IMR-90 (cell line): ENCODE measurements around the gene MRGPRF. TPM values are rescaled to one million over a fixed set of nuclear protein-coding genes. Genes with fewer than 3 reads are reported as not detected.

Experiments
- ATAC-seq: fragments of 200-7000 bp; cut with Tn5 transposase; 2 replicates; pipeline ENCODE4 v1.9.1; 2020; ENCODE audit warnings: low read depth, mild to moderate bottlenecking, moderate library complexity
- BruUV-seq: library from RNA; stranded (reverse); fragments of 400-500 nt; replicated peaks from 2 replicates; lab custom pipeline; 2021; lab: Mats Ljungman, UMichigan
- CTCF ChIA-PET: fragments of 300-600 bp; formaldehyde crosslinking; extraction: SDS; loops from one replicate; lab custom pipeline; 2021; ENCODE audit warnings: antibody characterized with exemption; lab: Yijun Ruan, JAX
- POLR2A ChIA-PET: fragments of 300-600 bp; sonication (Branson Sonifier 250); formaldehyde crosslinking; loops from one replicate; lab custom pipeline; 2022; ENCODE audit warnings: antibody characterized with exemption; ENCODE audit not compliant: unreplicated experiment; lab: Charles Lee
- DNase-seq: peaks from one replicate; pipeline ENCODE4 v3.0.0; 2013
- H2AFZ ChIP-seq: replicated peaks from 2 replicates; pipeline ENCODE3; 2013; ENCODE audit warnings: low read length, mild to moderate bottlenecking; ENCODE audit not compliant: poor library complexity
- H2AK5ac ChIP-seq: 2 replicates; pipeline ENCODE4 v1.6.1; 2013; ENCODE audit warnings: low read depth, low read length, inconsistent platforms
- H2AK9ac ChIP-seq: replicated peaks from 2 replicates; pipeline ENCODE3; 2013; ENCODE audit warnings: mild to moderate bottlenecking, low read depth, low read length, moderate library complexity; ENCODE audit not compliant: poor library complexity
- H2BK120ac ChIP-seq: 2 replicates; pipeline ENCODE4 v1.6.1; 2013; ENCODE audit warnings: low read depth, low read length, inconsistent platforms
- H2BK15ac ChIP-seq: 3 replicates; pipeline ENCODE4 v1.6.1; 2013; ENCODE audit warnings: low read depth, low read length, inconsistent platforms
- H2BK20ac ChIP-seq: 2 replicates; pipeline ENCODE4 v1.6.1; 2013; ENCODE audit warnings: low read depth, mild to moderate bottlenecking, inconsistent platforms, low read length, moderate library complexity
- H2BK5ac ChIP-seq: 2 replicates; pipeline ENCODE4 v1.6.1; 2013; ENCODE audit warnings: mild to moderate bottlenecking, low read depth, low read length, inconsistent platforms; ENCODE audit not compliant: poor library complexity, severe bottlenecking
- H3K14ac ChIP-seq: replicated peaks from 2 replicates; pipeline ENCODE4 v1.6.1; 2013; ENCODE audit warnings: low read depth, low read length, inconsistent platforms
- H3K18ac ChIP-seq: 2 replicates; pipeline ENCODE4 v1.6.1; 2013; ENCODE audit warnings: low read depth, low read length, control low read depth
- H3K23ac ChIP-seq: 2 replicates; pipeline ENCODE4 v1.6.1; 2013; ENCODE audit warnings: low read depth, low read length, inconsistent platforms
- H3K27ac ChIP-seq: 2 replicates; pipeline ENCODE4 v1.5.1; 2013; ENCODE audit warnings: mild to moderate bottlenecking, control low read depth, low read length; ENCODE audit not compliant: insufficient read depth
- H3K27me3 ChIP-seq: 2 replicates; pipeline ENCODE4 v1.6.1; 2013; ENCODE audit warnings: low read length; ENCODE audit not compliant: control insufficient read depth, insufficient read depth
- H3K36me3 ChIP-seq: 2 replicates; pipeline ENCODE4 v1.6.1; 2013; ENCODE audit warnings: low read length, mixed read lengths; ENCODE audit not compliant: control insufficient read depth, insufficient read depth
- H3K4ac ChIP-seq: 2 replicates; pipeline ENCODE4 v1.6.1; 2013; ENCODE audit warnings: low read depth, low read length, inconsistent platforms
- H3K4me1 ChIP-seq: 2 replicates; pipeline ENCODE4 v1.6.1; 2013; ENCODE audit warnings: low read length, mixed read lengths; ENCODE audit not compliant: control insufficient read depth, insufficient read depth
- H3K4me2 ChIP-seq: 2 replicates; pipeline ENCODE4 v1.6.1; 2013; ENCODE audit warnings: low read depth, mild to moderate bottlenecking, control low read depth, low read length, moderate library complexity
- H3K4me3 ChIP-seq: 2 replicates; pipeline ENCODE4 v1.5.1; 2013; ENCODE audit warnings: low read depth, mild to moderate bottlenecking, control low read depth, low read length, moderate library complexity; ENCODE audit not compliant: insufficient read depth
- H3K56ac ChIP-seq: 2 replicates; pipeline ENCODE4 v1.6.1; 2013; ENCODE audit warnings: low read length, inconsistent platforms; ENCODE audit not compliant: insufficient read depth; ENCODE audit errors: extremely low read depth
- H3K79me1 ChIP-seq, 2 experiments: 2 replicates each; pipeline ENCODE4 v1.6.1; 2013; ENCODE audit warnings: low read length in 2 of 2, inconsistent platforms in 1 of 2, low read depth in 1 of 2
- H3K9ac ChIP-seq: 2 replicates; pipeline ENCODE4 v1.6.1; 2013; ENCODE audit warnings: low read depth, low read length, control low read depth
- H3K9me1 ChIP-seq: 2 replicates; pipeline ENCODE4 v1.6.1; 2013; ENCODE audit warnings: low read length, inconsistent platforms; ENCODE audit not compliant: insufficient read depth
- H3K9me3 ChIP-seq: 2 replicates; pipeline ENCODE4 v1.6.1; 2013; ENCODE audit warnings: low read length; ENCODE audit not compliant: control insufficient read depth, insufficient read depth
- H4K20me1 ChIP-seq: 2 replicates; pipeline ENCODE4 v1.6.1; 2013; ENCODE audit warnings: low read length, inconsistent platforms; ENCODE audit not compliant: insufficient read depth
- H4K5ac ChIP-seq: 2 replicates; pipeline ENCODE4 v1.6.1; 2013; ENCODE audit warnings: mild to moderate bottlenecking, low read depth, low read length, control low read depth
- H4K8ac ChIP-seq, 2 experiments: 2 replicates each; pipeline ENCODE4 v1.6.1; 2013; ENCODE audit warnings: low read depth in 2 of 2, low read length in 2 of 2, control low read depth in 1 of 2, inconsistent platforms in 1 of 2
- H4K91ac ChIP-seq: 2 replicates; pipeline ENCODE4 v1.6.1; 2013; ENCODE audit warnings: low read depth, low read length, inconsistent platforms; ENCODE audit not compliant: insufficient read depth
- FOS ChIP-seq: fragments of 150-350 bp; IDR thresholded peaks from 2 replicates; pipeline ENCODE4 v1.6.1; 2016; ENCODE audit warnings: low read depth, low read length
- MAFK ChIP-seq: IDR thresholded peaks from 2 replicates; pipeline ENCODE4 v1.6.1; 2012; ENCODE audit warnings: low read depth, low read length, improper control_type of control experiment
- MXI1 ChIP-seq: IDR thresholded peaks from 2 replicates; pipeline ENCODE4 v1.6.1; 2012; ENCODE audit warnings: low read depth, mild to moderate bottlenecking, low read length, moderate library complexity, borderline replicate concordance
- RCOR1 ChIP-seq: IDR thresholded peaks from 2 replicates; pipeline ENCODE4 v1.6.1; 2012; ENCODE audit warnings: mild to moderate bottlenecking, low read length, improper control_type of control experiment; ENCODE audit not compliant: insufficient replicate concordance
- SMC3 ChIP-seq: fragments of 150-350 bp; IDR thresholded peaks from 2 replicates; pipeline ENCODE4 v1.6.1; 2016; ENCODE audit warnings: low read depth, mild to moderate bottlenecking, antibody characterized with exemption, low read length, moderate library complexity
- whole genome bisulfite sequencing, 2 experiments: methylation state at CpG; one replicate each; pipeline versions ENCODE4 v1.1.5 to v1.1.7; 2013; ENCODE audit warnings: missing lambda C conversion rate in 2 of 2; ENCODE audit not compliant: insufficient read length in 1 of 2; ENCODE audit errors: extremely low coverage in 2 of 2; 5-methylcytosine and 5-hydroxymethylcytosine counted together
- dilution Hi-C: fragments of 300-500 bp; cut with HindIII; formaldehyde crosslinking; loops from one replicate; pipeline ENCODE4 v1.14.3; 2018; ENCODE audit warnings: low sequenced_read_pairs; ENCODE audit not compliant: unreplicated experiment
- in situ Hi-C: fragments of 300-500 bp; cut with MboI; formaldehyde crosslinking; loops from 3 replicates; pipeline ENCODE4 v1.14.3; 2019; ENCODE audit warnings: low sequenced_read_pairs, inconsistent platforms, mixed read lengths
- intact Hi-C: fragments of 100-400 bp; cut with micrococcal nuclease; formaldehyde crosslinking; loops from 2 replicates; pipeline ENCODE4 v1.10.0; 2022
- polyA plus RNA-seq, 3 experiments: library from polyadenylated mRNA; depleted of rRNA; stranded (reverse); fragments of >200 nt; gene quantifications; 2 replicates each; pipeline ENCODE4 v1.2.3, GENCODE V29; 2012; ENCODE audit warnings: low replicate concordance in 1 of 3
- total RNA-seq: library from RNA; depleted of rRNA; stranded (reverse); fragments of >200 nt; gene quantifications from 2 replicates; pipeline ENCODE4 v1.2.3, GENCODE V29; 2012
- TF ChIP-seq, protein P1 (sequence below): fragments of 150-350 bp; IDR thresholded peaks from 2 replicates; pipeline ENCODE4 v1.6.1; 2016; ENCODE audit warnings: low read depth, mild to moderate bottlenecking, low read length, moderate library complexity, borderline replicate concordance
- TF ChIP-seq, protein P2 (sequence below): fragments of 150-350 bp; IDR thresholded peaks from 2 replicates; pipeline ENCODE4 v1.6.1; 2017; ENCODE audit warnings: mild to moderate bottlenecking, antibody characterized with exemption, low read length, low read depth

MRGPRF gene
- total and polyA plus RNA-seq, 2 of the 4 experiments (the other 2 are of a cell fraction): 6.3 to 28.8 TPM

DNA sequence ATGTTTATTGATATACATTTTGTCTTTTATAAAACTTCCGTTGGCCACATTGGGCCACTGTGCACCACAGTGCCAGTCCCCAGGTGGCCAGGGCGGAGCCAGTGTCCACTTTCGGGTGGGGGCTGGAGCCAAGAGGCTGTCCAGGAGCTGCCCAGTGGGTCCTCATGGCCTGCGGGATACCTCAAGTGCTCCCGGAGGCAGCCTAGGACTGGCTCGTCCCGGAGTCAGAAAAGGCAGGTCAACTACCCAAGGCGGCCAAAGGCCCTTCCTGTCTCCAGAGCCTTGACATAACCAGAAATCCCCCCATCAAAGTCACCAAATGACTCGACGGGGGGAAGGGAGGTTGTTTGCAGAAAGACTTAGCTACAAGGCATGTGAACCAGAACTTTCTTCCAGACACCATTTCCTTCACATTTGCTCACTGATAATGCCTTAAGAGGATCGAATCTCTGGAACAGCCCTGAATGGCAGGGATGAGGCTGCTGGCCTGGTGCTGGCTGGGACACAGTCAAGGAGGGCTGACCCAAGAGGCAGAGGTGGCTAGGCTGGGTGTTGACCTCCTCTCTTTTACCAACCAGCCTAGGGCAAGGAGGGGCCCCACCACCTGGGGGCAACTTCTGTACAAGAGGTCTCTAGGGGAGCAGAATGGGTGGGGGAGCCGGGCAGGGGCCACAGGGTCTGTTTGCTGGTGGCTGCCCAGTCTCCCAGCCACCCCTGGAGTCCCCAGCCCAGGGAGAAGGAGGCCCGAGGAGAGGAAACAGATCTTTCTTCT lies 8.4 kb downstream of the MRGPRF start:
- H4K8ac ChIP-seq: no peak overlapping the region
- H3K56ac ChIP-seq: no peak overlapping the region
- peaks cover 8% of the 10 kb centered on the region for H4K20me1 ChIP-seq
- peaks cover 19% of the 10 kb centered on the region for H3K9me1 ChIP-seq
- no peak for ATAC-seq
- ChIA-PET CTCF (no interaction called here), POLR2A (no interaction called here)
- no peak overlapping the region for H2BK15ac ChIP-seq
- H2BK5ac ChIP-seq: no peak overlapping the region
- no peak overlapping the region for H3K27ac ChIP-seq
- TSS peak; percentile 60 for BruUV-seq
- no peak overlapping the region for H3K4ac ChIP-seq
- no peak overlapping the region for H4K91ac ChIP-seq
- no peak overlapping the region for H2BK120ac ChIP-seq
- no peak overlapping the region for H2AFZ ChIP-seq
- no peak overlapping the region for H3K9ac ChIP-seq
- H2AK5ac ChIP-seq: no peak overlapping the region
- 100% methylated on average over 1 of the region's 13 CpGs; no CpG with 5 or more reads in 1 of the 2 experiments for WGBS, 2 experiments
- no peak overlapping the region for H3K18ac ChIP-seq
- no peak for TF ChIP-seq SMC3
- TF ChIP-seq MAFK: no peak
- TF ChIP-seq, protein P1, sequence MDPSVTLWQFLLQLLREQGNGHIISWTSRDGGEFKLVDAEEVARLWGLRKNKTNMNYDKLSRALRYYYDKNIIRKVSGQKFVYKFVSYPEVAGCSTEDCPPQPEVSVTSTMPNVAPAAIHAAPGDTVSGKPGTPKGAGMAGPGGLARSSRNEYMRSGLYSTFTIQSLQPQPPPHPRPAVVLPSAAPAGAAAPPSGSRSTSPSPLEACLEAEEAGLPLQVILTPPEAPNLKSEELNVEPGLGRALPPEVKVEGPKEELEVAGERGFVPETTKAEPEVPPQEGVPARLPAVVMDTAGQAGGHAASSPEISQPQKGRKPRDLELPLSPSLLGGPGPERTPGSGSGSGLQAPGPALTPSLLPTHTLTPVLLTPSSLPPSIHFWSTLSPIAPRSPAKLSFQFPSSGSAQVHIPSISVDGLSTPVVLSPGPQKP: no peak
- TF ChIP-seq, protein P2, sequence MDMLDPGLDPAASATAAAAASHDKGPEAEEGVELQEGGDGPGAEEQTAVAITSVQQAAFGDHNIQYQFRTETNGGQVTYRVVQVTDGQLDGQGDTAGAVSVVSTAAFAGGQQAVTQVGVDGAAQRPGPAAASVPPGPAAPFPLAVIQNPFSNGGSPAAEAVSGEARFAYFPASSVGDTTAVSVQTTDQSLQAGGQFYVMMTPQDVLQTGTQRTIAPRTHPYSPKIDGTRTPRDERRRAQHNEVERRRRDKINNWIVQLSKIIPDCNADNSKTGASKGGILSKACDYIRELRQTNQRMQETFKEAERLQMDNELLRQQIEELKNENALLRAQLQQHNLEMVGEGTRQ: no peak
- TF ChIP-seq RCOR1: no peak
- no peak for TF ChIP-seq FOS
- no peak for TF ChIP-seq MXI1
- H3K23ac ChIP-seq: no peak overlapping the region
- DNase-seq: no peak
- H3K27me3 ChIP-seq: no peaks in the 10 kb centered on the region
- in situ Hi-C loops: loop anchor here (5.0 kb wide), 1 partner anchor 78 kb away; no protein-coding TSS in a partner anchor
- no peak overlapping the region for H3K14ac ChIP-seq
- H3K9me3 ChIP-seq: no peaks in the 10 kb centered on the region
- peaks cover 39% of the 10 kb centered on the region for H3K4me1 ChIP-seq
- H3K79me1 ChIP-seq: peaks cover 10 to 44% of the 10 kb centered on the region in 2 experiments
- no peak overlapping the region for H2BK20ac ChIP-seq
- no peak overlapping the region for H3K4me2 ChIP-seq
- peaks cover 46% of the 10 kb centered on the region for H3K36me3 ChIP-seq
- dilution Hi-C loops: no loop called here
- intact Hi-C loops: loop anchor here (5.0 kb wide), 1 partner anchor 102 kb away; the partner anchor contains the start of genes IGHMBP2 and MRPL21
- H4K5ac ChIP-seq: no peak overlapping the region
- no peak overlapping the region for H3K4me3 ChIP-seq
- no peak overlapping the region for H2AK9ac ChIP-seq
